Peyer's patch (tissue), 4 donors: Measurements from ENCODE around the gene KCTD1. TPM values are rescaled to one million over a fixed set of nuclear protein-coding genes. Genes with fewer than 3 reads are reported as not detected.

Experiments used
- DNase-seq, 3 donors: peaks; one replicate each; pipeline ENCODE4 v3.0.0-alpha.2; 2017 to 2019
- H3K27ac ChIP-seq, 4 donors: fragments of 200-600 bp; sonication (generic); one replicate each; pipeline ENCODE4 v1.5.1; 2016 to 2019
- H3K27me3 ChIP-seq, 2 donors: fragments of 200-600 bp; sonication (generic); one replicate each; pipeline ENCODE4 v1.5.1; 2019
- H3K36me3 ChIP-seq, 3 donors: fragments of 200-600 bp; sonication (generic); one replicate each; pipeline ENCODE4 v1.5.1; 2016 to 2019
- H3K4me1 ChIP-seq, 4 donors: fragments of 200-600 bp; sonication (generic); one replicate each; pipeline ENCODE4 v1.5.1; 2016 to 2019
- H3K4me3 ChIP-seq, 4 donors: fragments of 200-600 bp; sonication (generic); 1 replicate in 3 of 4; 2 replicates in 1 of 4; pipeline ENCODE4 v1.5.1; 2016 to 2019; ENCODE audit warnings: mild to moderate bottlenecking in 1 of 4
- H3K9me3 ChIP-seq, 4 donors: fragments of 200-600 bp; sonication (generic); one replicate each; pipeline ENCODE4 v1.5.1; 2016 to 2019; ENCODE audit warnings: mild to moderate bottlenecking in 1 of 4
- CTCF ChIP-seq, 6 experiments: fragments of 450-650 bp in 4 of 6; fragments of 200-600 bp in 2 of 6; sonication (generic) in 1 of 6; IDR thresholded peaks; one replicate each; pipeline ENCODE4 v1.5.1; 2017 to 2019; ENCODE audit warnings: antibody characterized with exemption in 6 of 6, mild to moderate bottlenecking in 3 of 6, moderate library complexity in 1 of 6
- POLR2A ChIP-seq, 2 donors: fragments of 450-650 bp; IDR thresholded peaks; one replicate each; pipeline ENCODE4 v1.5.1; 2017; ENCODE audit warnings: antibody characterized with exemption in 2 of 2, mild to moderate bottlenecking in 2 of 2, moderate library complexity in 2 of 2
- total RNA-seq, 4 donors: library from RNA; depleted of rRNA; stranded (reverse); fragments of >200 nt; gene quantifications; one replicate each; pipeline ENCODE4 v1.1.0, GENCODE V29; 2016

KCTD1 gene
- total RNA-seq, 4 donors from 2014 or later = 2.5 to 6.3 (median 4.7) TPM

DNA sequence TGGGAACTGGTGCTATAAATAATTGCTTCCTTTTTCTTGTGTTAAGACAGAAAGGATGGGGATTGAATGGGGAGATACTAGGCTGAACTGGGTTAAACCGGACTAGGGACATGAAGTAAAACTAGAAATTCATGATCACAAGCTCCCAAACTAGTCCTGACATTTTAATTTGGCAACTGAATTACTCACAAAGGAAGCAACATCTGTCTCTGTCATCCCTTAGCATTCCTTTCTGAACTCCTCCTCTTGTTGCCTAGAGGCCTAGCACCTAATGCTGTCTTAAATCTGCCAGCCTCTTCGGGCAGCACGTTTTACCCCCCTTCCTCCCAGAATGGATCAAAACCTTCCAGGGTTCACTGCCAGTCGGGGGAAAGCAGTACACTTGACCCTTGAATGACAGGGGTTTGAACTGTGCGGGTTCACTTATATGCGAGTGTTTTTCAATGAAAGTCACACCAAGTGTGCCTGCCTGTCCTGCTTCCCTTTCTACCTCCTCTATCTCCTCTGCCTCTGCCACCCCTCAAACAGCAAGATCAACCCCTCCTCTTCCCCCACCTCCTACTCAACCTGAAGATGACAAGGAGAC lies 8.2 kb downstream of the KCTD1 start:
- no peak overlapping the region for H3K4me3 ChIP-seq
- no peaks in the 10 kb centered on the region for H3K27me3 ChIP-seq
- H3K27ac ChIP-seq = no peak overlapping the region
- DNase-seq = no peak
- TF ChIP-seq CTCF (IDR thresholded peaks at IDR 0.05) (no peak), POLR2A (IDR thresholded peaks at IDR 0.05) (no peak)
- H3K9me3 ChIP-seq = no peaks in the 10 kb centered on the region
- no peaks in the 10 kb centered on the region for H3K36me3 ChIP-seq
- H3K4me1 ChIP-seq = no peaks in the 10 kb centered on the region

DNA sequence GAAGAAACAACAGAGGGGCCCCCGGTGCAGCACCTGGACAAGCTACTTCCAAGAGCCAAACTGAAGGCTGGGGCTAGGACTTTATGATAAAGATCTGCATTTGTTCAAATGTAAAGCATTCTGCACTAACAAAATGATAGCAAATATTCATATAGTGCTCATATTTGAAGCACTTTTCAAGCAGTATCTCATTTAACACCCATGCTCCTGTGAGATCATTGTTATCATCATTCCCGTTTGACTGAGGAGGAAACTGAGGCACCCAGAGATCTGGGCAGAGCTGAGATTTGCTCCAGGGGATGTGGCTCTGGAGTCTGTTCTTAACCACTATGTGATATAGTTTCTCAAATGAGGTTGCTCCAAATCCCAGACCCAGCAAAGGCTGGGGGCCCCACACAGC lies 9.8 kb downstream of the KCTD1 start:
- no peaks in the 10 kb centered on the region for H3K27me3 ChIP-seq
- DNase-seq = no peak
- H3K36me3 ChIP-seq = no peaks in the 10 kb centered on the region
- no peak for TF ChIP-seq POLR2A (IDR thresholded peaks at IDR 0.05)
- no peak for TF ChIP-seq CTCF (IDR thresholded peaks at IDR 0.05)
- no peak overlapping the region for H3K4me3 ChIP-seq
- no peak overlapping the region for H3K27ac ChIP-seq
- H3K4me1 ChIP-seq = no peaks in the 10 kb centered on the region
- no peaks in the 10 kb centered on the region for H3K9me3 ChIP-seq

- Histone ChIP-seq H3K36me3 (no peaks in the 10 kb centered on the region), H3K9me3 (no peaks in the 10 kb centered on the region), H3K27me3 (no peaks in the 10 kb centered on the region), H3K27ac (no peak overlapping the region), H3K4me1 (no peaks in the 10 kb centered on the region), H3K4me3 (no peak overlapping the region)
- DNase-seq = no peak
- TF ChIP-seq POLR2A (IDR thresholded peaks at IDR 0.05) = no peak
- no peak for TF ChIP-seq CTCF (IDR thresholded peaks at IDR 0.05)
These were observed 11.7 kb downstream of the KCTD1 start for GRCh38 chr18:26536664-26537063.

DNA sequence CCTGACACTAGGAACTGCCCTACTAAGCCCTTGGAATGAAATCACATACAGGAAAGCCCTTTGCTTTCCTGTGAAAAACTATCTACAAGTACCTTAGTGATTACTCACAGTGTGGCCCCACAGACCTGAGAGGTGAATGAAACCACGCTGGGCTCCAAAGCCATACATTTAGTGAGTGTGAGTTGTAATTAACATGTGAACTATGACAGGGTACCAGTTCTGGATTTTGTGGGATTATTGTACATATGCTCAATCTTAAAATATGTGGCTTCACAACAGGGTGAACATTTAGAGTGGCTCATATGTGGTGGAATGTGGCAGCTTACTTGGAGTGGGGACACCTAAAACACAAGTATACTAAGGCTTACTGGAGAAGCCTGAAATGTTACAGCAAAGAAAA lies 12.3 kb downstream of the KCTD1 start:
- no peak overlapping the region for H3K4me3 ChIP-seq
- no peaks in the 10 kb centered on the region for H3K36me3 ChIP-seq
- no peak for DNase-seq
- no peaks in the 10 kb centered on the region for H3K27me3 ChIP-seq
- H3K27ac ChIP-seq = no peak overlapping the region
- TF ChIP-seq CTCF (IDR thresholded peaks at IDR 0.05) (no peak), POLR2A (IDR thresholded peaks at IDR 0.05) (no peak)
- no peaks in the 10 kb centered on the region for H3K9me3 ChIP-seq
- H3K4me1 ChIP-seq = no peaks in the 10 kb centered on the region

DNA sequence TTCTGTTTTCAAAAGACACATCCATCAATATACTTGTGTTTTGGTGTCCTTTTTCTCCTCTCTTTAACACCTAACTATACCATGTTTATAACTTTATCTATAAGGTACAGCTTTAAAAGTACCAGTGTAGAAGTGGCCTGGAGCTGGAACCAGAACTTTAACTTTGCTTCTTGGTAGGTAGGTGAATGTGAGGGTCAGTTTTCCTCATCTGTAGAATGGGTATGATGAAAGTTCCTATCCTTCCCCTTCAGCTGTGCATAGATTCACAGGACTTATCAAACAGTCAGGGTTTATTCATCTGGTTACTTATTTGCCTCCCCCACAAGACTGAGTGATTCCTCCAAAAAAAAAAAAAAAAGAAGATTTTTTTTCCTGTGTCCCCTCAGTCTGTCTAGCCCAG lies 12.7 kb downstream of the KCTD1 start:
- Histone ChIP-seq H3K9me3 (no peaks in the 10 kb centered on the region), H3K4me3 (no peak overlapping the region), H3K36me3 (no peaks in the 10 kb centered on the region), H3K27me3 (no peaks in the 10 kb centered on the region), H3K4me1 (no peaks in the 10 kb centered on the region), H3K27ac (no peak overlapping the region)
- no peak for DNase-seq
- TF ChIP-seq POLR2A (IDR thresholded peaks at IDR 0.05) = no peak
- no peak for TF ChIP-seq CTCF (IDR thresholded peaks at IDR 0.05)
